HCT116 (cell line): ENCODE data around the gene DLK1.

Source experiments
- CEBPB ChIP-seq: IDR thresholded peaks from 2 replicates; pipeline ENCODE4 v1.6.1; 2012; ENCODE audit warnings: low read depth
- POLR2A ChIP-seq: IDR thresholded peaks from 2 replicates; pipeline ENCODE4 v1.7.0; 2011; ENCODE audit warnings: borderline replicate concordance; ENCODE audit not compliant: insufficient read depth, insufficient read length; ENCODE audit errors: extremely low read depth
- YY1 ChIP-seq: IDR thresholded peaks from 2 replicates; pipeline ENCODE4 v1.6.1; 2011; ENCODE audit warnings: low read length, low read depth, moderate library complexity, mild to moderate bottlenecking; ENCODE audit not compliant: insufficient replicate concordance; ENCODE audit errors: extremely low read depth
- ZNF274 ChIP-seq: fragments of 200-500 bp; sonication (Bioruptor generic); IDR thresholded peaks from 2 replicates; pipeline ENCODE4 v1.6.1; 2014; ENCODE audit warnings: mild to moderate bottlenecking, low read depth, low read length, inconsistent platforms
- TF ChIP-seq, protein P1 (sequence below), 3 experiments: fragments of 200-600 bp in 1 of 3; sonication (generic) in 1 of 3; IDR thresholded peaks in 2 of 3; conservative IDR thresholded peaks in 1 of 3; 2 replicates each; pipeline ENCODE4 v1.5.1; 2012 to 2017; ENCODE audit warnings: low read depth in 2 of 3, low read length in 2 of 3, antibody characterized with exemption in 1 of 3, borderline replicate concordance in 1 of 3, control low read depth in 1 of 3, mild to moderate bottlenecking in 1 of 3, mixed read lengths in 1 of 3, mixed run types in 1 of 3, moderate library complexity in 1 of 3; ENCODE audit not compliant: insufficient read depth in 1 of 3
- TF ChIP-seq, protein P2 (sequence below): IDR thresholded peaks from 2 replicates; pipeline ENCODE4 v1.6.1; 2012; ENCODE audit warnings: low read depth

DNA sequence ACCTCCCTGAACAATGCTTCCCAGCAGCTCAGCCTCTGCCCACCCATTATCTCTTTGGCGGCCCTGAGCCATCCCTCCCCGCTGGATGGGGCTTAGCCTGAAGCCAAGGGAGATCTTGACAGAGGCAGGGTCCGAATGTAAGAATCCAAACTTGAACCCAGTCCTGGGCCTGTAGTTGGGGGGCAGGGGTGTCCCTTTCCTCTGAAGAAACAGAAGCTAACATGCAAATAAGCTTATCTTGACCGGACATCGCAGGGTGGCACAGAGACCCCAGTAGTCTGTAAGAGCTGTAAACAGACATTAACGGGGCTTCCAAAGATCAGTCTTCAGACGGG, 6.0 kb downstream of the DLK1 start:
- TF ChIP-seq CEBPB, result no peak
- TF ChIP-seq, protein P1, sequence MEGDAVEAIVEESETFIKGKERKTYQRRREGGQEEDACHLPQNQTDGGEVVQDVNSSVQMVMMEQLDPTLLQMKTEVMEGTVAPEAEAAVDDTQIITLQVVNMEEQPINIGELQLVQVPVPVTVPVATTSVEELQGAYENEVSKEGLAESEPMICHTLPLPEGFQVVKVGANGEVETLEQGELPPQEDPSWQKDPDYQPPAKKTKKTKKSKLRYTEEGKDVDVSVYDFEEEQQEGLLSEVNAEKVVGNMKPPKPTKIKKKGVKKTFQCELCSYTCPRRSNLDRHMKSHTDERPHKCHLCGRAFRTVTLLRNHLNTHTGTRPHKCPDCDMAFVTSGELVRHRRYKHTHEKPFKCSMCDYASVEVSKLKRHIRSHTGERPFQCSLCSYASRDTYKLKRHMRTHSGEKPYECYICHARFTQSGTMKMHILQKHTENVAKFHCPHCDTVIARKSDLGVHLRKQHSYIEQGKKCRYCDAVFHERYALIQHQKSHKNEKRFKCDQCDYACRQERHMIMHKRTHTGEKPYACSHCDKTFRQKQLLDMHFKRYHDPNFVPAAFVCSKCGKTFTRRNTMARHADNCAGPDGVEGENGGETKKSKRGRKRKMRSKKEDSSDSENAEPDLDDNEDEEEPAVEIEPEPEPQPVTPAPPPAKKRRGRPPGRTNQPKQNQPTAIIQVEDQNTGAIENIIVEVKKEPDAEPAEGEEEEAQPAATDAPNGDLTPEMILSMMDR (IDR thresholded peaks at IDR 0.05 in 2 of 3, conservative IDR thresholded peaks at IDR 0.05 in 1 of 3; ENCODE audit: borderline replicate concordance in 1 of 3, insufficient read depth in 1 of 3, low read depth in 2 of 3, low read length in 2 of 3), result no peak
- TF ChIP-seq YY1, result no peak
- no peak for TF ChIP-seq ZNF274
- TF ChIP-seq, protein P2, sequence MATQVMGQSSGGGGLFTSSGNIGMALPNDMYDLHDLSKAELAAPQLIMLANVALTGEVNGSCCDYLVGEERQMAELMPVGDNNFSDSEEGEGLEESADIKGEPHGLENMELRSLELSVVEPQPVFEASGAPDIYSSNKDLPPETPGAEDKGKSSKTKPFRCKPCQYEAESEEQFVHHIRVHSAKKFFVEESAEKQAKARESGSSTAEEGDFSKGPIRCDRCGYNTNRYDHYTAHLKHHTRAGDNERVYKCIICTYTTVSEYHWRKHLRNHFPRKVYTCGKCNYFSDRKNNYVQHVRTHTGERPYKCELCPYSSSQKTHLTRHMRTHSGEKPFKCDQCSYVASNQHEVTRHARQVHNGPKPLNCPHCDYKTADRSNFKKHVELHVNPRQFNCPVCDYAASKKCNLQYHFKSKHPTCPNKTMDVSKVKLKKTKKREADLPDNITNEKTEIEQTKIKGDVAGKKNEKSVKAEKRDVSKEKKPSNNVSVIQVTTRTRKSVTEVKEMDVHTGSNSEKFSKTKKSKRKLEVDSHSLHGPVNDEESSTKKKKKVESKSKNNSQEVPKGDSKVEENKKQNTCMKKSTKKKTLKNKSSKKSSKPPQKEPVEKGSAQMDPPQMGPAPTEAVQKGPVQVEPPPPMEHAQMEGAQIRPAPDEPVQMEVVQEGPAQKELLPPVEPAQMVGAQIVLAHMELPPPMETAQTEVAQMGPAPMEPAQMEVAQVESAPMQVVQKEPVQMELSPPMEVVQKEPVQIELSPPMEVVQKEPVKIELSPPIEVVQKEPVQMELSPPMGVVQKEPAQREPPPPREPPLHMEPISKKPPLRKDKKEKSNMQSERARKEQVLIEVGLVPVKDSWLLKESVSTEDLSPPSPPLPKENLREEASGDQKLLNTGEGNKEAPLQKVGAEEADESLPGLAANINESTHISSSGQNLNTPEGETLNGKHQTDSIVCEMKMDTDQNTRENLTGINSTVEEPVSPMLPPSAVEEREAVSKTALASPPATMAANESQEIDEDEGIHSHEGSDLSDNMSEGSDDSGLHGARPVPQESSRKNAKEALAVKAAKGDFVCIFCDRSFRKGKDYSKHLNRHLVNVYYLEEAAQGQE, result no peak
- TF ChIP-seq POLR2A, result no peak
